H1 (cell line): ENCODE results near the gene EEPD1. TPM values are rescaled to one million over a fixed set of nuclear protein-coding genes. Genes with fewer than 3 reads are reported as not detected.

ENCODE experiments used
- YY1 ChIP-seq: IDR thresholded peaks from 2 replicates; pipeline ENCODE4 v1.6.1; 2011; ENCODE audit warnings: low read depth, mild to moderate bottlenecking, low read length
- polyA plus RNA-seq, 7 experiments: library from polyadenylated mRNA; depleted of rRNA in 3 of 7; stranded (reverse) in 5 of 7; unstranded in 2 of 7; fragments of >200 nt in 5 of 7; fragments of 200-250 nt in 2 of 7; gene quantifications; 1 replicate in 5 of 7; 2 replicates in 1 of 7; 4 replicates in 1 of 7; pipeline versions ENCODE4 v1.2.1 to v1.2.3, GENCODE V29; 2011 to 2013; ENCODE audit warnings: missing spikeins in 2 of 7, mixed read lengths in 2 of 7
- total RNA-seq: library from RNA; stranded (reverse); fragmentation: NEBNext Ultra II Directional; extraction: Animal tissue kit (Norgen Biotek cat#: 25700); gene quantifications from 2 replicates; pipeline ENCODE4 v1.2.1, GENCODE V29; 2021

EEPD1 gene
- total and polyA plus RNA-seq, 2 of the 8 experiments (the other 6 are each of a cell fraction or from before 2014, with no cell fraction given) = 3.1 to 7.8 TPM

DNA sequence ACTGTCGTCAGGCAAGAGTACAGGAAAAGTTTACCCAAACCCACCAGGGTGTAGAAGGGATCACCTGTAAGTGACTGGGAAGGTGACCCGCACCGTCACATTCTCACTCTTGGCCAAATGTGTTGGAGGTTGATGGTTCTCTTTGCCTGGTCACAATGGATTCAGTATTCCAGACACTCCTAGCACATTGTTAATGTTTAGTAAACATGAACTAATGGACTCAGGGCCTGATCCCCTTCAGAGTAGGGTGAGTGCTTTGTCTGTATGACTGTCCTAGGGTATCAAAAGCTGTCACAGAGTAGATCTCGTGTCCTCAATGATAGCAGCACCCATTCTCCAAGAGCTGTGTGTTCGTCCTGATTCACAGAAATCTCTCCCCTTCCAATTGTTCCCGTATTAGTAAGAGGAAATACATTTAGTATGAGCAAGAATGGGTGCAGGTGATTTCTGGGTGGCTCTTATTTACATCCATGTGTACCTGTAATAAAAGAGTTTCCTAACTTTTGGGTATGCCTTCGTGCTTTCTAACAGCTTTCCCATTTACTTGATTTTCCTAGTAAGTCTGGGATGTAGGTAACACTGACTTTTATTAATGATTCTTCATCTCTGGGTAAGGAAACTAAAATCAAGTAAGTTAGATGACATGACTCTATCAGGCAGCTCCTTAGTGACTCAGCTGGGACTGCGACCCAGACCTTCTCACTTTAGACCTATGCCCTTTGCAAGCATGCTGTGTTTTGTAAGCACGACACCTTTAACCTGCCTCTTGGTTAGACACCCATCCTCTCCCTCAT lies 4.7 kb downstream of the EEPD1 start (continued):
- no peak for TF ChIP-seq YY1
